NCI-H446 treated with DMSO at 0.1 percent for 48 hours (cell line): ENCODE results near the gene DR1.
A peak's percentile ranks its signal among the peaks of the same experiment; 100 is the strongest.
"Not testable (repeated sequence)": the region's sequence is repeated elsewhere in the genome, so short reads cannot be mapped to it uniquely, and the experiment has no call there.

Experiments used
- DNase-seq: peaks from one replicate; lab custom pipeline; 2025; lab: John Stamatoyannopoulos, UW

Gene DR1

DNA sequence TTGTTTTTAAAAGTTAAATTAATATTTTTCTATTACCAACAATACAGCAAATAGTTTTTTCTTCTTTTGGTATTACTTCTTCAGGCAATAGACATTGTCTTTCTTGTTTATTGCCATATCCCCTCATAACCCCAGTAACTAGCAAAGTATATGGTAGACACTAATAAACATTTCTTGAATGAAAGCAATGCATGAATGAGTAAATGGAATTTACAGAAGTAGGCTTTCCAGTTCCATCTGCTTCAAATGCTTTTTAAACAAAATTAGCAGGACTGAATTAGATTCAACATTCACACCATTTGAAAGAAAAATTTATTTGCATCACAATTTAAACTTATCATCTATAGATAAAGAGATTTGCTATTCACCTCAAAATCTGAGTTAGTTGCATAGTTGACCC is 5.6 kb upstream of the DR1 start:
- no peak for DNase-seq

DNA sequence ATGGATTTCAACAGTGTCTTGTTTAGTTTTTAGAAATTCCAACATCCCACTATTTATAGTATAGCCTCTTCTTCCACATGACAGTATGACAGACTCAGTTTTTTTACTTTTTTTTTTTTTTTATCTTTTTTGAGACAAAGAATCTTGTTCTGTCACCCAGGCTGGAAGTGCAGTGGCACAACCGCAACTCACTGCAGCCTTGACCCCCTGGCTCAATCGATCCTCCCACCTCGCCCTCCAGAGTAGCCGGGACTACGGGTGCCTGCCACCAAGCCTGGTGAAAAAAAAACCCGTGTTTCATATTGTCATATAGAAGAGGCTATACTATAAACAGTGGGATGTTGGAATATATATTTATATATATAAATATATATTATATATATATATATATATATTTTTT is 1.2 kb upstream of the DR1 start:
- DNase-seq = no peak

DNA sequence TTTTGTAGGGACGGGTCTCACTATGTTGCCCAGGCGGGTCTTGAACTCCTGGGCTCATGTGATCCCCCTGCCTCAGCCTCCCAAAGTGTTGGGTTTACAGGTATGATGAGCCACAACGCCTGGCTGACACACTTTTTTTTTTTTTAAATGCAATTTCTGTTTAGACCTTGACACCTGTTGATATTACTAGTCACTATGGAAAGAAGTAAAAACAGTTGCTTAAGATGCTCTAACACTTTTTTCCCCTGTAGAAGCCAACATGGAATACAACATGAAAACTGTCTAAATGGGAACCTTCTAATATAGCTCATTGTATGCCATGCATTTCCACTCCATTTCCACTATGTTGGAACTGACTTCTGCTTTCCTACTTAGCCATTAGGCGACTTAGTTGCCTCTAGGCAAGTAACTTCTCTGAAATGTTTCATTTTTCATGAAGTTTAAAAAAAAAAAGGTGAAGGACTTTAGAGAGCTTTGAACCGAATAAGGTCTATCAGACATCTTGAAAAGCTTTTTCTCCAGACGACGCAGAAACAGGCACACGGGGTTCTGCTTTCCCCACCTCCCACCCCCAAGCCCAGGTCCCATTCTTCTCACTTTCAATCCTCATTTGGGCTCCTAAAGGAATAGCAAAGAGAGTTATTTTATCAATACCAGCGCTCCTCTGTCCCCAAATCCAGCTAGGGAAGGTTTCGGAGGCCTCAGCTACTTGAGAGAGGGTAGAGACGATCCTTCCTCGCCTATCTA is 648 bp upstream of the DR1 start:
- no peak for DNase-seq

DNA sequence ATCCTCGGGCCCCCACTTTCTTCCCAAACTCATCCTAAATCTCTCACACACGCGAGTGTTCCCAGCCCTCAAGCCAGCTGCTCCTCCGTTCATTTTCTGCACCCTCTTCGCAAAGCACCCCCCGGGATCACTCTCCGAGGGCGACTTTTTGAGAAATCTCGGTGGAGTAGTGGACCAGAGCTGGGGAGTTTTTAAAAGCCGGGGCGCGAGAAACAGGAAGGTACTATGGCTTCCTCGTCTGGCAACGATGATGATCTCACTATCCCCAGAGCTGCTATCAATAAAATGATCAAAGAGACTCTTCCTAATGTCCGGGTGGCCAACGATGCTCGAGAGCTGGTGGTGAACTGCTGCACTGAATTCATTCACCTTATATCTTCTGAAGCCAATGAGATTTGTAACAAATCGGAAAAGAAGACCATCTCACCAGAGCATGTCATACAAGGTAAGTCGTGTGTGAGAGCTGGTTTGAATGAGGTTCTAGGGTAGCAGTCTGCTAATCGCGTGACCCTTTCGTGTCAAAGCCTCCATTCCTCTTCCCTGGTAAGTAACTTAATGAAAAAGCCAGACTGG is 800 bp downstream of the DR1 start:
- peak; percentile 8 for DNase-seq

DNA sequence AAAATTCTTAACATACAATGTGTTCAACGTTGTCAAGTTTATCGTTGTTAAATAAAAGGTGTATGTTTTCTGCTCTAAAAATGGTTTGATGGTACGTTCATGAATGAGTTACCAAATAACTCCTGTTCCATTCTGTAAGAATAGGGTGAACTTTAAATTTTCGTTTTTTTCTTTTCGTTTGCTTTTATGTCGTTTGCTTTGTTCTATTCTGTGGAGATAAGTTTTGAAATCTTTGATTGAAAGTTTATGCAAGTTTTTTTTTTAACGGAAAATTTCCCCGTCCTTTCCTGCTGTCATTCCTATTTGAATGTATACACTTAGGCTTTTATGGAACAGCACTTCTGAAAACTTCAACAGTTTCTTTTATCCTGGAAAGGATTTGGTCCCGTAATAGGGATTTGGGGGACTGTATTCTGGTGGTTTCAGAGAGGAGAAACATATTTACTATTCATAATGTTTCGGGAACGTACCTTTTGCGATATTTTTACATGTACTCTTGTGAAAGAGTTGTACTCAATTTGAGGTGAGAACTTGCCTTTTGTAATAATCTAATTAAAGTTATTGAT is 1.7 kb downstream of the DR1 start:
- no peak for DNase-seq

DNA sequence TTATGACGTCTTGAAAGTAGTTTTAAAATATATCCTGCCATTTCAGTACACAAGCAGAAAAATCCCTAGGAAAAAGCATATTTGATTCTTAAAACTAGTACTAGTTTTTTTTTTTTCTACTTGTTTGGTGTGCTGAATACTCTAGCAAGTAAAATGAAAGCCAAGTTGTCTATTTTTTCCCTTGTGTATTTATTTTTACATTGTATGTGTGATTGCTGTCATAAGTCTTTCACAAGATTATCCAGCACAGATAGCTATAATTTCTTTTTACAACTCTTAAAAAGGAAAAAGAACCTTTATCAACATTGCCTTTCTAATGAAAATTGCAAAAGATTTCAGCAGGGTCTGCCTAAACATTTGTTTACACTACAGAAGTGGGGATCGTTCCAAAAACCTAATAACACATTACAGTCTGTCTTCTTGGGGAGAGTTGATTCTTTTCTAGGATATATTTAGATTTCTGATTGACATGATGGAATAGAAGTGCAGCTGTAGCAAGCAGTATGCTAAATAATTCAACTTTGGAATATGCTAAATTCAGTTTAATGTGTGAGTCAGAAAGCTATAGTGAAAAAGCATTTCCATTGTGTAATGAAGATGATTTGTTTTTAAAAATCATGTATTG is 2.5 kb downstream of the DR1 start:
- no peak for DNase-seq

DNA sequence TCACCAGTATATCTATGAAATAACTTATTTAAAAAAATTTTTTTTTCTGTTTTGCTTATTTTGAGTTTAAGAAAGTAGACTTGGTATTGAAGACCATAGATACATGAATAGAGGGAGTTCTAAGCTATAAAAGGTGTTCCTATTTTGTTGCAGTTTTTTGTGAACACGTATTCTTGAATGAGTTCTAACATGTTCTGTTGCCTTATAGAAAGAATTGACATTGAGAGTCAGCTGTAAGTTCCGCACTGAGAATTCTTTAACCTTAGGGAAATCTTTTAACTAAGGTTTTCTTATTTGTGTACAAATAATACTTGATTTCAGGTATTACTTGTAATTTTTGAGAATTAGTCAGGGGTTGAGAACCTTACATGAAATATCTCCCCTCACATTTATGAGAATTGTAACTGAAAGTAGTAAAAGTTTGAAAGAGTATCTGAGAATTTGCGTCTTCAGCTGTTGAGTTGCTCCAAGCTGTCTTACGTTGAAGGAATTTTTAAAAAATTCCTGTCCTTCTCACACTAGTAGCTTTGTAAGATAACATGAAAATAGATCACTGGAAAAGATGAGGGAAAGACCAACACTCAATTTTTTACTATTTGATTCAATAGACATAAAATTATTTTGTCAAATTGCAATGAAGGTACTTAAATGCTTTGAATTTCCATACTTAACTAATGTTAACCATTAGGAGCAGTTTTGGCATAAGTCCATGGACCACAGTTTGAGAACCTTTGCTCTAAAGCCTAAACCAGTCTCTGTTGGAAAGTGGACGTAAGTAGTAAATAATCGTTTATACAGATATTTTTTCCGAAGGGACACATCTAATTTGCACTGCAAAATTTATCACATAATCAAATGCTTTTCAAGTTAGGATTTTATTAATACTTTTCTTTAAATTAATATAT is 3.8 kb downstream of the DR1 start:
- no peak for DNase-seq

DNA sequence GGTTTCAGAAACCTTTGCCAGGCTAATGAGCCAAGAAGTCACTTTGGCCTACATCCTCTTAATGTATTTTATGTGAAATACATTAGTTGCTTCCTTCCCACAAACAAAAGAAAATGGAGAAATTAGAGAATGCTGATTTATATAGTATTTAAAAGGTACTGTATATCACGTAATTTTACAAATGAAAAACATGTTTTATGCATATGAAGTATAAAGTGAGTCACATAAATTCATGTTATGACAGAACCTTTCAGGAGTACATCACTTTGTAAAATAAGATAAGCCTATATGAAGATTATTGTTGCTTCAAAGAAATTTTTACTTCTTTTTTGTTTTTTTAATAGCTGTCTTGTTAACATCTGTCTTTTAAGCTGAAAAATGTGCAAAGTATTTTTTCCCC is 4.6 kb downstream of the DR1 start:
- no peak for DNase-seq

DNA sequence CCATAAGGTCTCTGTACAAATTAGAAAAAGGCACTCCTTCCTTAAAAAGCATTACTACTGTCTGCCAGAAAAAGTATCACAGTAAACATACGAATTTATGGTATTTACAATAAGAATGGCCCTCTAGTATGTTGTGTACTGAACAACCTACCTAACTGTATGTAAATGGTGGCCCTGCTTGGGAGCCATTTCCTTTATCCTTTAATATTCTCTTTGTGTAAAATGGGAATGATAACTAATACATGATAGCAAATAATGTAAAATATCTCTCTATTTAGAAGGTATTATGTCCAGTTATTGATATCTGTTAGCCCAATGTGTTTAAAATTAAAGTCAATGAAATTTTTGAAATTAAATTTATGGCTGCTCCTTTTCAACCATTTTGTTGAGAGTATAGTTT is 5.2 kb downstream of the DR1 start:
- no peak for DNase-seq

DNA sequence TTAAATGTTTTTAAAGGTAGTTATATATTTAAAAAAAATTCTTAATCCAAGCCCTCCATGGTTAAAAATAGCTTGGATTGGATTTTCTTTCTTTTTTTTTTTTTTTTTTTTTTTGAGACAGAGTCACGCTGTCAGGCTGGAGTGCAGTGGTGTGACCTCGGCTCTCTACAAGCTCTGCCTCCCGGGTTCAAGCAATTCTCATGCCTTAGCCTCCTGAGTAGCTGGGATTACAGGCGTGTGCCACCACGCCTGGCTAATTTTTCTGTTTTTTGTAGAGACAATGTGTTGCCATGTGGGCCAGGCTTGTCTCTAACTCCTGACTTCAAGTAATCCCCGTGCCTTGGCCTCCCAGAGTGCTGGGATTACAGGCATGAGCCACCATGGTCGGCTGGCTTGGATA is 5.6 kb downstream of the DR1 start:
- not testable (repeated sequence) for DNase-seq

DNA sequence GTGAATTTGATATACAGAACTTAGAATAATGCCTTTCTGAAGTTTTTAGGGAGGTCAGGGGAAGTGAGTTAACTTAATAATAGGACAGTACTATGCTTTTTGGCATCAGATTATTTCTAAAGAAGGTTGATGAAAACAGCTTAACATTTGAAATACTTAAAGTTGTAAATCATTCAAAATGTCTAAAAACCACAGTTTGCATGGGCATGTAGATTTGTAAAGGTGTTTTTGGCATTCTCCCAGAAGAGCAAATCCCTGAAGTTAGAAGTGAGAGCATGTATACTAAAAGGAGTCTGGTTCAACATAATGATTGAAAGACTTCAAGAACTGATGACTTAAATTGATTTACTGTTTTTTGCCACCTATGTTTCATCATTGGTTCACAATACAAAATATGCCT is 6.7 kb downstream of the DR1 start:
- DNase-seq = no peak

DNA sequence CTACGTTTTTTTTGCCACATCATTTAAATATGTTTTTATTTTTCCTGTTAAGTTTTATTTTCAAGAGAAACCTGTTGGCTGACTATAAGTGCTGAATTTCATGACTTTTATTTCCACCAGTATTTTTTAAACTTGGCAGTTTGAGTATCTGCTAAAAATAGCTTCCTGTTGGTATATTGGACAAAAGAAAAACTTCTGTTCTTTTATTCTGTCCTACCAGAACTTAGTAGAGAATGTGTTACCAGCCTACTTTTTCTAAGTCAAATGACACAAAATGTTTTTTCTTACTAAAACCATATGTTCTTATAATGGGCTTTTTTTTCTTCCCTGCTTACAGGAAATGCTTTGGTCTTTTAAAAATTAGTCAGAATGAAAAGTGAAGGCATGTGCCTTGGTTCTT is 7.6 kb downstream of the DR1 start:
- DNase-seq = no peak

DNA sequence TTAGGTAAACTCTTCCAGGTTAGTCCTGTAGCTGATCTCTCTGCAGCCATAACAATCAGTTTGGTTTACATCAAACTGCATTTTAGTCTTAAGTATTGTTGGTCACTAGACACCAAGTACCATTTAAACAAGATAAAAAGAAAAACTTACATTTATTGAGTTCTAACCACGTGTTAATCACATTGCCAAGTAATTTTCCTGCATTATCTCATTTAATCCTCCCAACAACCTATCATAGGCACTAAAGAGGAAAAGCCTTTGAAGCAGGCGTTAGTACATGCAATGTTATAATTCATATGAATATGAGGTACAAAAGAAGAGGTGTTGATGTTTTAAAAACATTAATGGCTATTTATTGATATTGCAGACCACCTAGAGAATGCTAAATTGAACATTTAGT is 9.0 kb downstream of the DR1 start:
- no peak for DNase-seq

DNA sequence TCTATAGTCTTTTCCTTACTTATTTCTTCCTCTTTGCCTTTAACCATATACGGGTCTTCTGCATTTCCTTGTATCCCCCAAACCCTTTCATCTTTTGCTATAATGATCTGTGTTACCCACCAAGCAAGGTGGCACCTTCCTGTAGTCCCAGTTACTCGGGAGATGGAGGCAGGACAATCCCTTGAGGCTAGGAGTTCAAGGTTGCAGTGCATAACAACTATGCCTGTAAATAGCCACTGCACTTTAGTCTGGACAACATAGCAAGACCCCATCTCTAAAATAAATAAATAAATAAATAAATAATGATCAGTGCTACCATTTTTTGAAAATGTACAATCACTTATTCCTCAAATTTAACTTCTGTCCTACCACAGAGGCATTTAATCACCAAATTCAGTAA is 11.5 kb downstream of the DR1 start:
- no peak for DNase-seq

DNA sequence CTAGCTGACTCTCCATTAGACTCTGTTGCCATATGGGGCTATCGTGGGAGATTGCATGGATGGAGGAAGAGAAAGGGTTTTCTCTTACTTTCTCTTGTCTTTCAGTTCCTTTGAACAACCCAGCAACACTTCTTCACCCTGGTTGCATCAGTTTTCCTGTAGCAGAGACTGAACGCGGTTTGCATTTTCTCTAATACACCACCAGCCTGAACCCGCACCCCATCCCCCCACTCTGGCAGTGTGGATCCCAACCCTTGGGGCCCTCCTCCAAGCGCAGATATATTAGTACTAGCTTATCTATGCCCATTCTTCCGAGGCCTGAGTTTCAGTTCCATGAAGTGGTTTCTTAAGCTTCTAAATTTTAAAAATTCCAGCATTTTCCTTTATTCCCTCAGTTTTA is 12.6 kb downstream of the DR1 start:
- DNase-seq = no peak

DNA sequence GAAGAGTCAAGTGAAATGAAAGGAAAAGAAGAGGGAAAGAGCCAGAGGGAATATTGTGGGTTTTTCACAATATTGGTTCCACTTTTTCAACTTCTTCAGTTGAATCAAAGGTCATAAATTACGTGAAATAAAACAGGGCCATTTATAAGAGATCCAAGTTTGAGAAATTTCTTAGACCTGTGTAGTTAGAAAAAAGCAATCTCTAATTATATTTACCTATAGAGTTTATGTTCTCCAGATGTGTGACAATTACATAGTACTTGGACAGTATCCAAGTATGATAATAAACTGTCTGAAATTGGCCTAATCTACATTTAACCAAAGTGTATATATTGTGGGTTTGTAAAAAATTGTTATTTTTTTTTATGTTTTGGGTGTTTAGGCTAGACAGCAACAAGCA is 14.4 kb downstream of the DR1 start:
- DNase-seq = no peak

DNA sequence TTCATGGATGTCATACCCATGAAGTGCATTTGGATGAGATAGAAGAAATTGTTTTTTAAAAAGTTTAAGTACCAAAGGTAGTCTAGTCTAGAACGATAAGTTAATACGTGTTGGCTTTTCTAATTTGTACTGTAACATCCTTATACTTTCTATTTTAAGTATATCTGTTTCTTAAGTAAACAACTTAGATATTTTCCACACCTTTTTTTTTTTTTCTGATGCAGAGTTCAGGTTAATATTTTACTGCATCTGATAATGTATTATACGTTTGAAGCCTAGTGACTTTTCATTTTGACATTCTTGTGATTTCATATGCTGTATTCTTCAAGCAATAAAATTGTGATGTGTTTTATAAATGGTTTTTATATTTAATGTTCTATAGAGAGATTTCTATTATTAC is 16.5 kb downstream of the DR1 start:
- no peak for DNase-seq

DNA sequence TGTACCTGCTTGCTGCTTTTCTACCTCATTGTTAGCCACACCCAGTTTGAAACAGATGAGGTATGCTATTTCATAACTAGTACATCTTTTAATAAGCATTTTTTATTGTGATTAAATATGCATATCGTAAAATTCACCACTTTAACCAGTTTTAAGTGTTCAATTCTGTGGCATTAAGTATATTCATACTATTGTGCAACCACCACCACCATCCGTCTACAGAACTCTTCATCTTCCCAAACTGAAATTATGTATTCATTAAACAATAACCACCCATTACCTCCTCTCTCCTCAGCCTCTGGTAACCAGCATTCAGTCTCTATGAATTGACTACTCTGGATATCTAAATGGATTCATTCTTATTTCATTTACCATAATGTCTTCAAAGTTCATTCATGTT is 20.1 kb downstream of the DR1 start:
- no peak for DNase-seq

DNA sequence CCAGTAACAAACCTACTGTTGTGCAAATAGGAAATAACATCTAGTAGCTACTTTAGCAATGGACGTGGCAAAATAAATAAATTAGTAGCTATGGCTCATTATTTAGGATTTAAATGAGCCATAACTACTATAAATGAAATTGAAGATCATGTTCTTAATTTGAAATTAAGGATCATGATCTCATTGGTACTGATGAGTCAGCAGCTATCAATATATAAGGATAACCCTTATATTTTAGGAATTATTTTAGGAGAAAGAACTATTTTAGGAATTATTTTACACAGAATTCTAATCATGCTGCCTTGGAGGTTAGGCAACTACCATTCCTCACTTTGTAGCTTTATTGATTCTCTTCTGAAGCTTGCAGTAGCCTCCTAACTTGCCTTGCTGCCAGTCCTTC is 24.0 kb downstream of the DR1 start:
- no peak for DNase-seq

DNA sequence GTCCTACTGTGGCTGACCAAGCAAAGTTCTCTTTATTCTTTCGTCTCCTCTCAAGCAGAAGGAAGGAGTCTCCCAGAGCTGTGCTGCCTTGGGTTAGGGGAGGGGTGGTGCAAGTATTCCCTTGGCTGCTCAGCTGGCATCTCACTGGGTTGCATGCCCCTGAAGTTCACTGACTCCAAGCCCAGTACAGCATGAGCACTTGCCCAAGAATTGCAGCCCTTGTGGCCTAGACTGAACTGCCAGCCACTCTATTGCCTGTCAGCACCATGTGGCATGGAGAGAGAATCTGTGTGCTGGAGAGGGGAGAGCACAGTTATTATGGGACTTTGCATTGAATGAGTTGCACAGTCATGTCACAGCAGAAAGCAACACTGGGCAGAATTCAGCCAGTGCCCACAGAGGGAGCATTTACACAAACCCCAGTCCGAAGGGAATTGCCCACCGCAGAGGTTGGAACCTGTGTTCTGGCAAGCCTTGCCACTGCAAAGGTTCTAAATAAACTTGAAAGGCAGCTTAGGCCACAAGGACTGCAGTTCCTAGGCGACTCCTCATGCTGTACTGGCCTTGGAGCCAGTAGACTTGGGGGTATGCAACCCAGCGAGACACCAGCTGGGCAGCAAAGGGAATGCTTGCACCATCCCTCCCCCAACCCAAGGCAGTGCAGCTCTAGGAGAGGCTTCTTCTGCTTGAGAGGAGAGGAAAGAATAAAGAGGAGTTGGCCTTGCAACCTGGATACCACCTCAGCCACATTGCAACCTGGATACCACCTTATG is 28.8 kb downstream of the DR1 start:
- DNase-seq = no peak

DNA sequence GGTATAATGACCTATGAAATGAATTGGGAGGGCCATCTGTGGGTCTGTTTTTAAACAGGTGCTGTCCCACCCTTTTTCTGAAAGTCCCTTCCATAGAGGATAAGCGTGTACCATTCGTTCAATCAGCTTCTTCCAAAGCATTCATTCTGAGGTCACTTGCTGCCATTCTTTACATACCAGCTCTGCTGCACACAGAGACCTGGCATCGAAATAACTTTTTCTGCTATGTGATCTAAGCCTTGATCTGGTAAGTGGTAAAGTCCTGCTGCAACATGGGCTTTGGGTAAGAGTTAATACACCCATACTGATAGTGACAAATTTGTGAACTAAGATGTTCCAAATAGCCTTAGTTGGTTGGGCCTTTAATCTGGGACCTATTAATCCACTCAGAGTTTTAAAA is 38.9 kb downstream of the DR1 start:
- DNase-seq = no peak

DNA sequence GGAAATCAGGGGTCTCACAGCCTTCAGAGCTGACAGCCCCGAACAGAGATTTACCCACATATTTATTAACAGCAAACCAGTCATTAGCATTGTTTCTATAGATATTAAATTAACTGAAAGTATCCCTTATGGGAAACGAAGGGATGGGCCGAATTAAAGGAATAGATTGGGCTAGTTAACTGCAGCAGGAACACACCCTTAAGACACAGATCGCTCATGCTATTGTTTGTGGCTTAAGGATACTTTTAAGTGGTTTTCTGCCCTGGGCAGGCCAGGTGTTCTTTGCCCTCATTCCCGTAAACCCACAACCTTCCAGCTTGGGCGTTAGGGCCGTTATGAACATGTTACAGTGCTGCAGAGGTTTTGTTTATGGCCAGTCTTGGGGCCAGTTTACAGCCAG is 40.6 kb downstream of the DR1 start:
- not testable (repeated sequence) for DNase-seq
